Cortex of kidney (tissue), 1 donor: ENCODE measurements around the gene ARMS2.

Experiments
- DNase-seq: peaks from one replicate; lab custom pipeline; 2025; lab: John Stamatoyannopoulos, UW

The ARMS2 gene, protein sequence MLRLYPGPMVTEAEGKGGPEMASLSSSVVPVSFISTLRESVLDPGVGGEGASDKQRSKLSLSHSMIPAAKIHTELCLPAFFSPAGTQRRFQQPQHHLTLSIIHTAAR

DNA sequence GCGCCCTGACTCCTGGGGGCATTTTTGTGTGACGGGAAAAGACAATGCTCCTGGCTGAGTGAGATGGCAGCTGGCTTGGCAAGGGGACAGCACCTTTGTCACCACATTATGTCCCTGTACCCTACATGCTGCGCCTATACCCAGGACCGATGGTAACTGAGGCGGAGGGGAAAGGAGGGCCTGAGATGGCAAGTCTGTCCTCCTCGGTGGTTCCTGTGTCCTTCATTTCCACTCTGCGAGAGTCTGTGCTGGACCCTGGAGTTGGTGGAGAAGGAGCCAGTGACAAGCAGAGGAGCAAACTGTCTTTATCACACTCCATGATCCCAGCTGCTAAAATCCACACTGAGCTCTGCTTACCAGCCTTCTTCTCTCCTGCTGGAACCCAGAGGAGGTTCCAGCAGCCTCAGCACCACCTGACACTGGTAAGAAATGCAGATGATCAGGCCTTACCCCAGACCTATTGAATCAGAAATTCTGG is at the start of gene ARMS2:
TSS of gene ARMS2 (plus strand) at position 51 of the 478 bp plus-strand sequence. CDS start at position 126, 75 bp downstream.
- no peak for DNase-seq

GRCh38 chr10:122407375-122408125 is 46.9 kb upstream of the ARMS2 start:
- no peak for DNase-seq

DNA sequence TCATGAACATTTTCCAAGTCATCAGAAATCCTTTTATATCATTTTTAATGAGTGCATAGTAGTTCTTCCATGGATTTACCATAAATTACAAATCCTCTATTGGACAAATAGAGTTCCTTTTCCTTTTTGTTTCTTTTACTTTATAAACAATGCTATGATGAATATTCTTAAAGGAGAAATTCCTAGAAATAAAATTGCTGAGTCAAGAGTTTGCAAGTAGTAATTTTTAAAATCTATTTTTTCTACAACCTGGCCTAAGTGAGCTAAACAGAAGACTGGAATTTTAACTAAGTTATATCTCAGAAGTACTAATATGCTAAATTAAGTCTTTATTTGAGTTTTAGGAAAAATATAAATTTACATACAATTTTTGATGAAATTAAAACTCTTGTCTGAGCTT is 41.1 kb upstream of the ARMS2 start:
- no peak for DNase-seq

DNA sequence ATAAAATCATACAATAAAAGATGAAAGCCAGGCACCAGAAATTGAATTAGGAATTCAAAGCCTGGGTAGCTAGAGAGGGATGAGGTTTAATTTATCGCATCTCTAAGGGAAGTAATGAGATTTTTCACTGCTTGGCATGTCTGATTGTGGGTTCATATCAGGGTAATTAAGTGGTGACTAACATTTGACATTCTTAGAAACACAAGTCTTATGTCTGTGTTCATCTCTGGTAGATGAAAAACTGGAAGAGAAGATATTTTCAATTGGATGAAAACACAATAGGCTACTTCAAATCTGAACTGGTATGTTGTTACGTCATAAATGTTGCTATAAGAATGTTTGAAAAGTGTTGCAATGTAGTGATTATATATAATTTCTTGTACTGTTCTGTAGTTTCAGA is 36.8 kb upstream of the ARMS2 start:
- no peak for DNase-seq

- no peak for DNase-seq
Observed at GRCh38 chr10:122419016-122419415, 35.4 kb upstream of the ARMS2 start.

- DNase-seq = no peak
Observed at GRCh38 chr10:122419876-122420623, 34.4 kb upstream of the ARMS2 start.

- DNase-seq = no peak
Observed at GRCh38 chr10:122420624-122421007, 33.8 kb upstream of the ARMS2 start.

DNA sequence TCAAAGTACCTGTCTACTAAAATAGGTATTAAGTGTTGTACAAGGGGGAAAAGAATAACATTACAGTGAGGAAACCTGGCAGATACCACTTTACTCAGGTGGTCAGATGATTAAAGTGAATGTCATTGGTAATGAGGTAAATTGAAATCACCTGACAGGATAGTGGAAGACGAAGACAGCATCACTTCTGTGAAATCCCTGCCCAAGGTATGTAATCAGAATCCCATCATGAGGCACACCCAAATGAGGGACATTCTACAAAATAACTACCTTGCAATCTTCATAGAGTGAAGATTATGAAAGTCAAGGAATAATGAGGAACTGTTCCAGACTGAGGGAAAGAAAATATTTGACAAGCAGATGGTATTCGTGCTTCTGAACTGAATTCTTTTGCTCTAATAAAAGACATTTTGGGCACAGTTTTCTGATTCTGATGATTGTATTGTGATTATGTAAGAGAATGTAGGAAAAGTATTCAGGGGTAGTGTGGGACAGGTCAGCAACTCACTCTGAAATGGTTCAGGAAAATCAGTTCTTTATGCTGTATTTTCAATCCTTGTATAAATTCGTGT is 33.3 kb upstream of the ARMS2 start:
- DNase-seq = no peak

DNA sequence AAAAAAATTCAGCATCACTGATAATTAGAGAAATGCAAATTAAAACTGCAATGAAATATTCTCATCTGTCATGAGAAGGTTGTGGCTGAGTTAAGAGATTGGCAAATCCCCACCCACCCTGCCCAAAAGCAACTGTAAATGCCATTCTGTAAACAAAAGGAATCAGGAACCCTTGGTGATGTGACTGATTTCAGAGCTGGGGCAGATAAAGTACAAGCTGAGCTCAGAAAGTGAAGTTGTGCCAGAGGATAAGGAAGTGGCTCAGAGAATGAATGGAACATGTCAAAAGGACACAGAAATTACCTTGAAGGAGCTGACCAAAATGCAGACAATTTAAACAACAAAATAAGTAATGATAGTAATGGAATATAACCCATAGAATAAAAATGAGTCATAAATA is 32.7 kb upstream of the ARMS2 start:
- DNase-seq = no peak

DNA sequence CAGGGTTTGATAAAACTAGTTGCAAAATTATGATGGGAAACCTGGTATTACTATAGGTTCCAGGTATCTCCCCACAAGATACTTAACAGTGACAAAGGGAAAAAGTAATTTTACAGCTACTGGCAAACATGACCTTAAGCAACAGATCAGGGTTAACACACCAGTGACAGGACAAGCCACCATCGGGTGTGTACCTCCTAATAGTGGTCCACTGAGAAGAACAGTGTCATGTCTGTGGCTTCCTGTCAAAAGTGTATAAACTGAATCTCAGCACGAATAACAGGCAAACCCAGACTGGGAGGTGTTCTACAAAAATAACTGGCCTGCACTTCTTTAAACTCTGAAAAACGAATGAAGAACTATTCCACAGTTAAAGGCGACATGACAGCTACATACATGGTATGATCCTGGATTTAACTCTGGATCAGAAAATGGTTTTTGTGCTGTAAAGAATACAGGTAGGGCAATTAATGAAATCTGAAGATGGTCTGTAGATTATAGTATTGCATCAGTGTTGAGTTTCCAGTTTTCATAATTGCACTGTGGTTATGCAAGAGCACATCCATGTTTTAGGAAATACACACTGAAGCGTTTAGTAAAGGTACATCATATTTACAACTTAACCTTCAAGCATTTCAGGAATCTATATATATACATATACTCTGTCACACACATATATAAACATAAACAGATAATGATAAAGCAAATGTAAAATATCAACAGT is 32.0 kb upstream of the ARMS2 start:
- DNase-seq = no peak

GRCh38 chr10:122424059-122424458 is 30.4 kb upstream of the ARMS2 start:
- DNase-seq = no peak

DNA sequence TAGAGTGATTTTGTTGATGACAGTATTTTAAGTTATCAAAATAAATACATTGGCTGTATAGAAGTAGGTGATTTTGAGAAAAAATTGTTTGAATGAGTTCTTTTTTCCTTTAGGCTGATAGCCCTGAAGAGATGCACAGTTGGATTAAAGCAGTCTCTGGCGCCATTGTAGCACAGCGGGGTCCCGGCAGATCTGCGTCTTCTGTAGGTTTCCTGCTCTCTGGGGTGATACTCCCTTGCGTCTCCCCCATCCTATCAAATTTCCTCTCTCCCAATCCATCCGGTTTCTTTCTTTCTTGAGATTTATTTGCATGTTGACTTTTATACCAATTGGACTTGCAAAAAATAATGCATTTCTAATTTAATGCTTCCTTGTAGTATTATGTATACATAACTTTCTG is 27.6 kb upstream of the ARMS2 start:
- DNase-seq = no peak

- DNase-seq = no peak
Observed at GRCh38 chr10:122427280-122427679, 27.2 kb upstream of the ARMS2 start.

DNA sequence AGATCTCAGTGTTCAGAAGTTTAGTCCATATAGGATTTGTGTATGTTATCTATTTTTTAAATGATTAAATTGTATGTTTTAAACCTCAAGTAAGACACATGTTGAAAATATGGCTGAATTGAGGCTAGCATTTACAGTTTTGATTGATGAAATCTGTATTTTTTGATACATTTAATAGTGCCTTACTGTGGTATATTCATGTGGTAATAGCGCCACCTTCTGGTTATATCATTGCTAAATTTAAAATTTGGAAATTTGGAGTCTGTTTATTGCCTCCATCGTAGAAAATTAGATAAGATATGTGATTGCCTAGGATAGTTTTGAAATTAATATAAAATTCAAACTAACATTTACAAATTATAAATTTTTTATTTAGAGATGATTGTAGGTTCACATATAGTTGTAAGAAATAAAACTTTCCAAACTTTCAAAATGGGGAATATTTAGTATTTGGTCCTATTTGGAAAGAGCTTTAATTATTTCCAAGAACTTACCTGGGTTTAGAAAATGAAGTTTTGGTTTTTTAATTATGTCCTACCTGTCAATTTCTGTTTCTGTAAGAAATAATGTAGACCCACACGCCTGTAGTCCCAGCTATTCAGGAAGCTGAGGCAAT is 19.1 kb upstream of the ARMS2 start:
- DNase-seq = no peak

GRCh38 chr10:122441961-122442360 is 12.5 kb upstream of the ARMS2 start:
- no peak for DNase-seq

GRCh38 chr10:122445469-122445868 is 9.0 kb upstream of the ARMS2 start:
- no peak for DNase-seq

GRCh38 chr10:122445904-122446303 is 8.5 kb upstream of the ARMS2 start:
- no peak for DNase-seq

DNA sequence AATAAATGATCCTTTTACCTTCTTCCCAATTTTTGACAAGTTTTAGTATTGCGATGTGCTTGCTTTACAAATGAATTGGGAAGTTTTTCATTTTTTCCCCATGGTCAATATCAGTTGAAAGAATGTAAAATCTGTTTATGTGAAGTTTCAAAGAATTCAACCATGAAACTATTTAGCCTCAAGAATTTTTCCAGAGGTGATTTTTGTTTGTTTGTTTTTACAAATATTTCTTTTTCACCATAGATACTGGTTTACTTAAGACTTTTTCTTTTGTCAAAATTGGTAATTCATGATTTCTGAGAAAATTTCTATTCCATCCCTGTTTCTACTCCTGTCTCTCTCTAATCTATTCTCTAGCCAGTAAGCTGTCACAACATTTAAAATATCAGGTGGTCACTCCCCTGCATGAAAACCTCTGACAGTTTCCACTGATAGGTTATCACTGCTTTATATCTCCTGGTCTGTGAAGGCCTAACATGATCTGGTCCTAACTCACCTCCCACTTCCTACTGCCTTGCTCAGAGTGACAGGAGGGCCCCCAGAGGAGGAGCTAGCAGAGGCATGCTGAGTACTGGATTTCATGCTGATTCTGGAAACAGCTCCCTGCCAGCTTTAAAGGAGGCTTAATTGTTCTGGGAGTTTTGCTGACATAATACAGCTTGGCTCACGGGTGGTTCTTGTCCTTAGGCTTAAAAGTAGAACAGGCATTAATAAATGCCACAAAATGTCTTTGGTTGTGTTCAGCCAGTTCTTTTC is 7.6 kb upstream of the ARMS2 start:
- DNase-seq = no peak

DNA sequence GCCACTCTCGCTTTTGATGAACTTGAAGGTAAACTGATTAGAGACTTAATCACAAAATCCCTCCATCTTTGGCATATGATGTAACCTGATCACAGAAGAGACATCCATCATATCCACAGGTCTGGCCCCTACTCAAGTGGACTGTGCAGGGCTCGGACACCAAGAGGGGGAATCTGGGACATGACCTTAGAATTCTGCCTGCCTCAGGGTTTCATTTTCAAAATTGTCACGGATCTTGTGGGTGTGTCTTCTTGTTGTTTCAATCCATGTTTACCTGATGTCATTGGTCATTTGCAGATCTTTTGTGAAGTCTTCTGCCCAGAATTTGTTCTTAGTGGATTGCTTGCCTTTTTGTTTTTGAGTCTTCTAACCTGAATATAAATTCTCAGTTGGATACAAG is 5.9 kb upstream of the ARMS2 start:
- DNase-seq = no peak

DNA sequence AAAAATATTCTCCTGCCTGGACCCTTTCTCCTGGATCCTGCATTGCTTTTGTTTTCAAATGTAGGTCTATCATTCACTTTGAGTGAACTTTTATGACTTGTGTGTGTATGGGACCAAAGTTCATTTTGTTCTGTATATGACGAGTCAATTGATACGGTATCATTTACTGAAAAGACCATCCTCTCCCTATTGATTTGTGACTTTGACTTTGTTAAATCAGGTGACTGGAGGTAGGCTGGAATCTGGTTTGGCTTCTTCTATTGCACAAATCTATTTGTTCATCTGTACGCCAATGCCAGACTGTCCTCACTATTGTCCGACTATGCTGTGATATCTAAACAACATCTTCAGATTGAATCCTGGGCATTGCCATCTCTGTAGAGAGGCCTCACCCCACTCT is 5.3 kb upstream of the ARMS2 start:
- no peak for DNase-seq
